B cell (primary cell): ENCODE data around the gene NOC4L. TPM values are rescaled to one million over a fixed set of nuclear protein-coding genes. Genes with fewer than 3 reads are reported as not detected.

Source experiments
- ATAC-seq: fragments of 200-7000 bp; cut with Tn5 transposase; one replicate; pipeline ENCODE4 v1.10.0; 2021; ENCODE audit warnings: low read depth, mild to moderate bottlenecking, moderate number of reproducible peaks, moderate library complexity
- CTCF ChIA-PET: fragments of 350-600 bp; sonication (Branson Sonifier 250); formaldehyde crosslinking; loops from one replicate; lab custom pipeline; 2021; ENCODE audit warnings: antibody characterized with exemption, inconsistent platforms; lab: Charles Lee
- POLR2A ChIA-PET: fragments of 350-600 bp; sonication (Branson Sonifier 250); formaldehyde crosslinking; loops from one replicate; lab custom pipeline; 2021; ENCODE audit warnings: antibody characterized with exemption; lab: Charles Lee
- DNase-seq: peaks from one replicate; pipeline ENCODE4 v3.0.0; 2013
- H2AFZ ChIP-seq: 2 replicates; pipeline ENCODE4 v1.6.1; 2012; ENCODE audit warnings: mild to moderate bottlenecking, low read depth, low read length; ENCODE audit not compliant: insufficient read depth, poor library complexity, severe bottlenecking
- H3K27ac ChIP-seq, 2 donors: 1 replicate in 1 of 2; 2 replicates in 1 of 2; pipeline ENCODE4 v1.5.1; 2012 to 2013; ENCODE audit warnings: low read length in 2 of 2, mild to moderate bottlenecking in 2 of 2, moderate library complexity in 1 of 2
- H3K27me3 ChIP-seq, 4 experiments: fragments of 200-600 bp in 1 of 4; sonication (generic) in 1 of 4; replicated peaks in 1 of 4; 1 replicate in 2 of 4; 2 replicates in 2 of 4; pipeline versions ENCODE4 v1.6.1 to v1.7.0; 2013 to 2016; ENCODE audit warnings: low read length in 3 of 4, mild to moderate bottlenecking in 2 of 4, mixed read lengths in 1 of 4, moderate library complexity in 1 of 4; ENCODE audit not compliant: insufficient read depth in 4 of 4, control insufficient read depth in 3 of 4; ENCODE audit errors: control extremely low read depth in 1 of 4
- H3K36me3 ChIP-seq, 2 experiments: replicated peaks in 1 of 2; 1 replicate in 1 of 2; 2 replicates in 1 of 2; pipeline versions ENCODE4 v1.6.1 to v1.7.1; 2013; ENCODE audit warnings: low read length in 1 of 2; ENCODE audit not compliant: insufficient read depth in 2 of 2, control insufficient read depth in 1 of 2; ENCODE audit errors: control extremely low read depth in 1 of 2, extremely low read depth in 1 of 2
- H3K4me1 ChIP-seq, 2 donors: fragments of 200-600 bp in 1 of 2; sonication (generic) in 1 of 2; 1 replicate in 1 of 2; 2 replicates in 1 of 2; pipeline versions ENCODE4 v1.5.1 to v1.6.1; 2013 to 2017; ENCODE audit warnings: low read length in 2 of 2; ENCODE audit not compliant: control insufficient read depth in 2 of 2, insufficient read depth in 2 of 2
- H3K4me2 ChIP-seq: replicated peaks from 2 replicates; pipeline ENCODE3; 2012; ENCODE audit warnings: mild to moderate bottlenecking, low read depth, low read length; ENCODE audit not compliant: poor library complexity, severe bottlenecking
- H3K4me3 ChIP-seq, 5 experiments: fragments of 200-600 bp in 1 of 5; sonication (generic) in 1 of 5; 1 replicate in 3 of 5; 2 replicates in 2 of 5; pipeline versions ENCODE4 v1.5.1 to v1.7.0; 2011 to 2016; ENCODE audit warnings: low read length in 4 of 5, mild to moderate bottlenecking in 4 of 5, low read depth in 2 of 5, control low read depth in 1 of 5, moderate library complexity in 1 of 5; ENCODE audit not compliant: insufficient read depth in 1 of 5; ENCODE audit errors: control extremely low read depth in 1 of 5, extremely low read depth in 1 of 5
- H3K79me2 ChIP-seq: fragments of 200-600 bp; sonication (generic); one replicate; pipeline ENCODE4 v1.6.0; 2016; ENCODE audit warnings: low read length; ENCODE audit not compliant: control insufficient read depth, insufficient read depth
- H3K9ac ChIP-seq: fragments of 200-600 bp; sonication (generic); 2 replicates; pipeline ENCODE4 v1.6.1; 2017; ENCODE audit warnings: mild to moderate bottlenecking, low read length, moderate library complexity
- H3K9me3 ChIP-seq, 3 donors: one replicate each; pipeline versions ENCODE4 v1.6.1 to v1.7.1; 2013; ENCODE audit warnings: low read length in 2 of 3; ENCODE audit not compliant: control insufficient read depth in 2 of 3, insufficient read depth in 1 of 3; ENCODE audit errors: control extremely low read depth in 1 of 3
- H4K20me1 ChIP-seq: 2 replicates; pipeline ENCODE4 v1.6.0; 2012; ENCODE audit warnings: mild to moderate bottlenecking, low read length; ENCODE audit not compliant: insufficient read depth, control insufficient read depth, poor library complexity, severe bottlenecking
- H3K27ac Mint-ChIP-seq: one replicate; pipeline ENCODE4 v1.8.0; 2021; ENCODE audit warnings: mixed read lengths
- H3K27me3 Mint-ChIP-seq: one replicate; pipeline ENCODE4 v1.8.0; 2021; ENCODE audit warnings: mixed read lengths
- H3K4me1 Mint-ChIP-seq: one replicate; pipeline ENCODE4 v1.8.0; 2021; ENCODE audit warnings: mixed read lengths
- H3K4me3 Mint-ChIP-seq: one replicate; pipeline ENCODE4 v1.8.0; 2021; ENCODE audit warnings: mixed read lengths
- H3K9me3 Mint-ChIP-seq: one replicate; pipeline ENCODE4 v1.8.0; 2022; ENCODE audit warnings: mixed read lengths; ENCODE audit not compliant: insufficient read depth
- EZH2 ChIP-seq: IDR thresholded peaks from 2 replicates; pipeline ENCODE4 v1.6.1; 2012; ENCODE audit warnings: borderline replicate concordance, low read depth, mild to moderate bottlenecking, moderate library complexity, low read length; ENCODE audit not compliant: insufficient read depth, poor library complexity, severe bottlenecking
- WGBS: methylation state at CpG from one replicate; pipeline ENCODE4 v1.1.5; 2013; ENCODE audit warnings: missing lambda C conversion rate; ENCODE audit not compliant: insufficient coverage; 5-methylcytosine and 5-hydroxymethylcytosine counted together
- intact Hi-C: fragments of 100-400 bp; cut with micrococcal nuclease; formaldehyde crosslinking; loops from one replicate; pipeline ENCODE4 v1.10.0; 2022
- polyA plus RNA-seq: library from polyadenylated mRNA; depleted of rRNA; stranded (reverse); fragments of >200 nt; gene quantifications from 2 replicates; pipeline ENCODE4 v1.2.3, GENCODE V29; 2012
- total RNA-seq, 2 donors: library from RNA; stranded (reverse); fragments of 120-200 nt in 1 of 2; gene quantifications; 1 replicate in 1 of 2; 2 replicates in 1 of 2; pipeline versions ENCODE4 v1.2.3 to v1.2.4, GENCODE V29; 2013 to 2022
- TF ChIP-seq, protein P1 (sequence below): fragments of 200-600 bp; IDR thresholded peaks from one replicate; pipeline ENCODE4 v1.8.0; 2022; ENCODE audit warnings: antibody characterized with exemption, mild to moderate bottlenecking

The NOC4L gene
- total and polyA plus RNA-seq, 2 donors (not counting 1 experiment from before 2014, with no cell fraction given), result 13.1 to 21.9 TPM

DNA sequence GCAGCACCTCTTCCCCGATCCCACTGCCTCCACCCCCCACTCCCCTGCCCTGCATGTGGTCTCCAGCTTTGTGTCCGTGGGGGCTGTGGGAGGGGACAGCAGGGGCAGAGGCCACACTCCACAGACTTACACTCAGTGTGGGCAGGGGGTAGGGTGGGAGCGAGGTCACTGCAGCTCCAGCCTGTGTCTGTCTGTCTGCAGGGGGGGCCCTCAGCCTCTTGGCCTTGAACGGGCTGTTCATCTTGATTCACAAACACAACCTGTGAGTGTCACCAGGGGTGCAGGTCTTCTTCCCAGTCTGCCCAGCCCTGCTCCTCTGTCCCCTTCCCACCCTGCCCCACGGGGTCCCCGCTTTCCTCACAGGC lies 6.5 kb downstream of the NOC4L start:
- H3K4me1 ChIP-seq, result peaks cover 3 to 11% of the 10 kb centered on the region in 2 donors
- no peak overlapping the region for H3K4me2 ChIP-seq
- H4K20me1 ChIP-seq, result peaks cover 21% of the 10 kb centered on the region
- no peak overlapping the region for H3K9ac ChIP-seq
- H3K4me3 ChIP-seq, result no peak overlapping the region
- H3K79me2 ChIP-seq, result peaks cover 34% of the 10 kb centered on the region
- H3K36me3 ChIP-seq, result peaks cover 0 to 34% of the 10 kb centered on the region in 2 experiments
- TF ChIP-seq, protein P1, sequence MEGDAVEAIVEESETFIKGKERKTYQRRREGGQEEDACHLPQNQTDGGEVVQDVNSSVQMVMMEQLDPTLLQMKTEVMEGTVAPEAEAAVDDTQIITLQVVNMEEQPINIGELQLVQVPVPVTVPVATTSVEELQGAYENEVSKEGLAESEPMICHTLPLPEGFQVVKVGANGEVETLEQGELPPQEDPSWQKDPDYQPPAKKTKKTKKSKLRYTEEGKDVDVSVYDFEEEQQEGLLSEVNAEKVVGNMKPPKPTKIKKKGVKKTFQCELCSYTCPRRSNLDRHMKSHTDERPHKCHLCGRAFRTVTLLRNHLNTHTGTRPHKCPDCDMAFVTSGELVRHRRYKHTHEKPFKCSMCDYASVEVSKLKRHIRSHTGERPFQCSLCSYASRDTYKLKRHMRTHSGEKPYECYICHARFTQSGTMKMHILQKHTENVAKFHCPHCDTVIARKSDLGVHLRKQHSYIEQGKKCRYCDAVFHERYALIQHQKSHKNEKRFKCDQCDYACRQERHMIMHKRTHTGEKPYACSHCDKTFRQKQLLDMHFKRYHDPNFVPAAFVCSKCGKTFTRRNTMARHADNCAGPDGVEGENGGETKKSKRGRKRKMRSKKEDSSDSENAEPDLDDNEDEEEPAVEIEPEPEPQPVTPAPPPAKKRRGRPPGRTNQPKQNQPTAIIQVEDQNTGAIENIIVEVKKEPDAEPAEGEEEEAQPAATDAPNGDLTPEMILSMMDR, result no peak
- TF ChIP-seq EZH2, result no peak
- CTCF ChIA-PET, result no interaction called here
- no peaks in the 10 kb centered on the region for H3K9me3 ChIP-seq
- Mint-ChIP-seq H3K4me1 (peaks cover 16% of the 10 kb centered on the region), H3K27me3 (no peaks in the 10 kb centered on the region), H3K9me3 (no peaks in the 10 kb centered on the region), H3K27ac (no peak overlapping the region), H3K4me3 (no peak overlapping the region)
- ATAC-seq (no peak), DNase-seq (no peak)
- H3K27me3 ChIP-seq, result no peaks in the 10 kb centered on the region
- no peak overlapping the region for H3K27ac ChIP-seq
- no peak overlapping the region for H2AFZ ChIP-seq
- intact Hi-C loops, result no loop called here
- POLR2A ChIA-PET, result interaction anchor here (0.7 kb wide), 1 partner anchor 297 kb away, joined by 3 read pairs; no protein-coding TSS in a partner anchor
- WGBS, result 98% methylated on average over 4 of the region's 6 CpGs

DNA sequence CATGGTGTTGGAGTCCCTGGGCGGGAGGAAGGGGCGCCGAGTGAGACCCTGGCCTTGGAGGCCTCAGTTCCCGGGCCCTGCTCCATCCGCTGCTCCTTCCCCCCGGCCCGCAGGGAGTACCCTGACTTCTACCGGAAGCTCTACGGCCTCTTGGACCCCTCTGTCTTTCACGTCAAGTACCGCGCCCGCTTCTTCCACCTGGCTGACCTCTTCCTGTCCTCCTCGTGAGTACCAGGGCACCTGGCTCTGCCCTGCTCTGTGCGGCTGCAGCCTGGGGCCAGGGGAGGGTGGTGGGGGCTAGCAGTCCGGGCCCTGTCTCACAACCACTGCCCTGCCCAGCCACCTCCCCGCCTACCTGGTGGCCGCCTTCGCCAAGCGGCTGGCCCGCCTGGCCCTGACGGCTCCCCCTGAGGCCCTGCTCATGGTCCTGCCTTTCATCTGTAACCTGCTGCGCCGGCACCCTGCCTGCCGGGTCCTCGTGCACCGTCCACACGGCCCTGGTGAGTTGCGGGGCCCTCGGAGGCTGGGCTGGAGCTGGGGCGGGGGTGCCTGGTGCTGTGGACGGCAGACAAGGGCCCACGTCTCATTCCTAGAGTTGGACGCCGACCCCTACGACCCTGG lies 7.0 kb downstream of the NOC4L start:
- no peak overlapping the region for H3K4me3 ChIP-seq
- no peak overlapping the region for H3K9ac ChIP-seq
- ATAC-seq (no peak), DNase-seq (no peak)
- CTCF ChIA-PET, result interaction anchor here (0.9 to 1.1 kb wide), 3 partner anchors 263 to 464 kb away, joined by 3 read pairs; no protein-coding TSS in a partner anchor
- H2AFZ ChIP-seq, result no peak overlapping the region
- no peaks in the 10 kb centered on the region for H3K9me3 ChIP-seq
- no peak overlapping the region for H3K4me3 Mint-ChIP-seq
- H3K27me3 Mint-ChIP-seq, result no peaks in the 10 kb centered on the region
- H3K27me3 ChIP-seq, result no peaks in the 10 kb centered on the region
- H3K36me3 ChIP-seq, result peaks cover under 1 to 36% of the 10 kb centered on the region in 2 experiments
- POLR2A ChIA-PET, result no interaction called here
- intact Hi-C loops, result no loop called here
- H4K20me1 ChIP-seq, result peaks cover 21% of the 10 kb centered on the region
- H3K79me2 ChIP-seq, result peaks cover 30% of the 10 kb centered on the region
- H3K9me3 Mint-ChIP-seq, result no peaks in the 10 kb centered on the region
- H3K27ac ChIP-seq, result no peak overlapping the region
- H3K4me2 ChIP-seq, result no peak overlapping the region
- peaks cover 3 to 11% of the 10 kb centered on the region in 2 donors for H3K4me1 ChIP-seq
- peaks cover 11% of the 10 kb centered on the region for H3K4me1 Mint-ChIP-seq
- TF ChIP-seq, protein P1, result no peak
- H3K27ac Mint-ChIP-seq, result no peak overlapping the region
- 98% methylated on average over 31 of the region's 36 CpGs for WGBS
